ENCODE data around the gene CACNA1B. TPM values are rescaled to one million over a fixed set of nuclear protein-coding genes. Genes with fewer than 3 reads are reported as not detected.

The CACNA1B gene
- total and polyA plus RNA-seq, 2 donors (not counting 1 experiment from before 2014, with no cell fraction given), result 0.01 to 0.17 TPM

- Histone ChIP-seq H3K9ac (ENCODE audit: insufficient read depth, low read length) (no peak overlapping the region), H3K9me3 (ENCODE audit: control insufficient read depth, insufficient read depth, low read depth, low read length) (no peaks in the 10 kb centered on the region), H2AFZ (ENCODE audit: low read length) (no peak overlapping the region), H3K36me3 (ENCODE audit: control insufficient read depth, insufficient read depth, low read length) (no peaks in the 10 kb centered on the region), H3K79me2 (ENCODE audit: control insufficient read depth, insufficient read depth, low read length) (no peaks in the 10 kb centered on the region), H3K27me3 (ENCODE audit: control insufficient read depth, insufficient read depth, low read length) (no peaks in the 10 kb centered on the region), H3K4me2 (ENCODE audit: extremely low read depth, insufficient read depth, low read length) (no peak overlapping the region), H4K20me1 (ENCODE audit: control insufficient read depth, extremely low read depth, insufficient read depth, low read length) (no peaks in the 10 kb centered on the region), H3K4me3 (replicated peaks in 1 of 4; ENCODE audit: control extremely low read depth in 1 of 4, insufficient read depth in 1 of 4, low read depth in 3 of 4, low read length in 4 of 4) (no peak overlapping the region), H3K27ac (ENCODE audit: insufficient read depth, low read length) (no peak overlapping the region), H3K4me1 (ENCODE audit: control insufficient read depth, extremely low read depth, insufficient read depth, low read length) (no peaks in the 10 kb centered on the region)
- TF ChIP-seq EZH2 (IDR thresholded peaks at IDR 0.05; ENCODE audit: low read length, missing control alignments) (no peak), CTCF (conservative IDR thresholded peaks at IDR 0.05 in 1 of 2, IDR thresholded peaks at IDR 0.05 in 1 of 2; ENCODE audit: low read depth in 1 of 2, low read length in 2 of 2) (no peak)
- no peak for DNase-seq (ENCODE audit: low read depth in 2 of 2)
Observed at GRCh38 chr9:138073808-138074207, 196.2 kb downstream of the CACNA1B start.

DNA sequence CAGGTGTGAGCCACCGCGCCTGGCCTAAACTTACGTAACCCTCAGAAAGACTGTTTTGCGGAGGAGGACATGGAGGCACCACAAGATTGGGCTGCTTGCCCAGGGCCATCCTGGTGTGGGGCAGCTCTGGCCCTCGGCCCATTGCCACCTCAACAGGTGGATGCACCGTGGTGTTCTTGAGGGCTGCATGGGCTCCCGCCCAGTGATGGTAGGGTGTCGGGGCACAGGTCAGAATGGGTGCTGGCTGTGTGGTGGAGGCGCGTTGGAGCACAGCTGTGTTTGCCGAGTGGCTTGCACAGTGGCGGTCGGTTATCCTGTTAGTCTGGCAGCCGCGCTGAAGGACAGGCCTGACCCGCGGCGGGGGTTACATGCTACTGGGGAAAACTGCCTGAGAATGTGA, 196.9 kb downstream of the CACNA1B start:
- no peaks in the 10 kb centered on the region for H4K20me1 ChIP-seq (ENCODE audit: control insufficient read depth, extremely low read depth, insufficient read depth, low read length)
- no peaks in the 10 kb centered on the region for H3K36me3 ChIP-seq (ENCODE audit: control insufficient read depth, insufficient read depth, low read length)
- no peaks in the 10 kb centered on the region for H3K79me2 ChIP-seq (ENCODE audit: control insufficient read depth, insufficient read depth, low read length)
- H3K4me1 ChIP-seq (ENCODE audit: control insufficient read depth, extremely low read depth, insufficient read depth, low read length), result no peaks in the 10 kb centered on the region
- no peaks in the 10 kb centered on the region for H3K9me3 ChIP-seq (ENCODE audit: control insufficient read depth, insufficient read depth, low read depth, low read length)
- H3K27me3 ChIP-seq (ENCODE audit: control insufficient read depth, insufficient read depth, low read length), result no peaks in the 10 kb centered on the region
- H3K4me3 ChIP-seq (replicated peaks in 1 of 4; ENCODE audit: control extremely low read depth in 1 of 4, insufficient read depth in 1 of 4, low read depth in 3 of 4, low read length in 4 of 4), result no peak overlapping the region
- no peak for TF ChIP-seq EZH2 (IDR thresholded peaks at IDR 0.05; ENCODE audit: low read length, missing control alignments)
- no peak for TF ChIP-seq CTCF (conservative IDR thresholded peaks at IDR 0.05 in 1 of 2, IDR thresholded peaks at IDR 0.05 in 1 of 2; ENCODE audit: low read depth in 1 of 2, low read length in 2 of 2)
- H3K9ac ChIP-seq (ENCODE audit: insufficient read depth, low read length), result no peak overlapping the region
- DNase-seq (ENCODE audit: low read depth in 2 of 2), result no peak
- H2AFZ ChIP-seq (ENCODE audit: low read length), result no peak overlapping the region
- no peak overlapping the region for H3K4me2 ChIP-seq (ENCODE audit: extremely low read depth, insufficient read depth, low read length)
- no peak overlapping the region for H3K27ac ChIP-seq (ENCODE audit: insufficient read depth, low read length)

GRCh38 chr9:138075496-138075895, 197.9 kb downstream of the CACNA1B start:
- TF ChIP-seq CTCF (conservative IDR thresholded peaks at IDR 0.05 in 1 of 2, IDR thresholded peaks at IDR 0.05 in 1 of 2; ENCODE audit: low read depth in 1 of 2, low read length in 2 of 2) (no peak), EZH2 (IDR thresholded peaks at IDR 0.05; ENCODE audit: low read length, missing control alignments) (no peak)
- Histone ChIP-seq H3K9ac (ENCODE audit: insufficient read depth, low read length) (no peak overlapping the region), H3K4me1 (ENCODE audit: control insufficient read depth, extremely low read depth, insufficient read depth, low read length) (no peaks in the 10 kb centered on the region), H3K36me3 (ENCODE audit: control insufficient read depth, insufficient read depth, low read length) (no peaks in the 10 kb centered on the region), H2AFZ (ENCODE audit: low read length) (no peak overlapping the region), H4K20me1 (ENCODE audit: control insufficient read depth, extremely low read depth, insufficient read depth, low read length) (no peaks in the 10 kb centered on the region), H3K79me2 (ENCODE audit: control insufficient read depth, insufficient read depth, low read length) (no peaks in the 10 kb centered on the region), H3K27ac (ENCODE audit: insufficient read depth, low read length) (no peak overlapping the region), H3K4me2 (ENCODE audit: extremely low read depth, insufficient read depth, low read length) (no peak overlapping the region), H3K9me3 (ENCODE audit: control insufficient read depth, insufficient read depth, low read depth, low read length) (no peaks in the 10 kb centered on the region), H3K4me3 (replicated peaks in 1 of 4; ENCODE audit: control extremely low read depth in 1 of 4, insufficient read depth in 1 of 4, low read depth in 3 of 4, low read length in 4 of 4) (no peak overlapping the region), H3K27me3 (ENCODE audit: control insufficient read depth, insufficient read depth, low read length) (no peaks in the 10 kb centered on the region)
- no peak for DNase-seq (ENCODE audit: low read depth in 2 of 2)

Measured in fibroblast of lung (primary cell).